ENCODE results near the gene INA. TPM values are rescaled to one million over a fixed set of nuclear protein-coding genes. Genes with fewer than 3 reads are reported as not detected.

Gene INA
- total RNA-seq, 2 donors from 2014 or later = 0.44 to 1.4 TPM

DNA sequence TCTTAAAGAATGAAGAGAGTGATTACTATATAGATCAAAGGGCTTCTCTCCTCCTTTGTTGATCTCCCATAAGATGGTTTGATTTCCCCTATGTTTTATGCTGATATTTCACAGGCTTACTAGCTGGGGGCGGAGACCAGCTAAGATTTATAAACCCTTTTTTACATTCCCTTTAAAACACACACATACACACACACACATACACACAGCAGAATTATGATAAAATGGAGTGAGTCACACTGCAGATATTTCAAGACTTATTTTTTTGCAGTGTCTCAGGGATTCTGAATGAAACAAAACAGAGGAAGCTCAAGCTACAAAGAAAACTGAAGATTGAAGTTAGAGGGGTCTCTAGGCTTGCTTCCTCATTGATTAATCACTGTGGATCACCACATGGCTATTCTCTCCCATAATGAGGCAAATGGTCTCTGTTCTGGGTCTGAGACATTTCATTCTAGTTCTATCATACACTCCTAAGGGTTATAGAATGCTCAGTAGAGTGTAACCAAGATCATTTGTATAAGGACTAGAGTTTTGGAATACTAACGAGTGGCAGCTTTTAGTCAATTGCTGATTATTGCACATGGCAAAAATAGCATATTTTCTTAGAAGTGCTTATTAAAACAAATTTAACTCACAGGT, 18.6 kb downstream of the INA start:
- intact Hi-C loops (cut with DNase I) = no loop called here
- TF ChIP-seq, protein P1, sequence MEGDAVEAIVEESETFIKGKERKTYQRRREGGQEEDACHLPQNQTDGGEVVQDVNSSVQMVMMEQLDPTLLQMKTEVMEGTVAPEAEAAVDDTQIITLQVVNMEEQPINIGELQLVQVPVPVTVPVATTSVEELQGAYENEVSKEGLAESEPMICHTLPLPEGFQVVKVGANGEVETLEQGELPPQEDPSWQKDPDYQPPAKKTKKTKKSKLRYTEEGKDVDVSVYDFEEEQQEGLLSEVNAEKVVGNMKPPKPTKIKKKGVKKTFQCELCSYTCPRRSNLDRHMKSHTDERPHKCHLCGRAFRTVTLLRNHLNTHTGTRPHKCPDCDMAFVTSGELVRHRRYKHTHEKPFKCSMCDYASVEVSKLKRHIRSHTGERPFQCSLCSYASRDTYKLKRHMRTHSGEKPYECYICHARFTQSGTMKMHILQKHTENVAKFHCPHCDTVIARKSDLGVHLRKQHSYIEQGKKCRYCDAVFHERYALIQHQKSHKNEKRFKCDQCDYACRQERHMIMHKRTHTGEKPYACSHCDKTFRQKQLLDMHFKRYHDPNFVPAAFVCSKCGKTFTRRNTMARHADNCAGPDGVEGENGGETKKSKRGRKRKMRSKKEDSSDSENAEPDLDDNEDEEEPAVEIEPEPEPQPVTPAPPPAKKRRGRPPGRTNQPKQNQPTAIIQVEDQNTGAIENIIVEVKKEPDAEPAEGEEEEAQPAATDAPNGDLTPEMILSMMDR (IDR thresholded peaks at IDR 0.05) = no peak
- H3K9ac ChIP-seq (ENCODE audit: low read depth in 2 of 2, low read length in 2 of 2) = no peak overlapping the region
- no peaks in the 10 kb centered on the region for H3K4me1 ChIP-seq
- H3K36me3 ChIP-seq = no peaks in the 10 kb centered on the region
- H3K9me3 ChIP-seq = no peaks in the 10 kb centered on the region
- no peak overlapping the region for H3K27ac ChIP-seq
- no peak overlapping the region for H3K4me3 ChIP-seq
- H3K27me3 ChIP-seq = no peaks in the 10 kb centered on the region
- DNase-seq = no peak

DNA sequence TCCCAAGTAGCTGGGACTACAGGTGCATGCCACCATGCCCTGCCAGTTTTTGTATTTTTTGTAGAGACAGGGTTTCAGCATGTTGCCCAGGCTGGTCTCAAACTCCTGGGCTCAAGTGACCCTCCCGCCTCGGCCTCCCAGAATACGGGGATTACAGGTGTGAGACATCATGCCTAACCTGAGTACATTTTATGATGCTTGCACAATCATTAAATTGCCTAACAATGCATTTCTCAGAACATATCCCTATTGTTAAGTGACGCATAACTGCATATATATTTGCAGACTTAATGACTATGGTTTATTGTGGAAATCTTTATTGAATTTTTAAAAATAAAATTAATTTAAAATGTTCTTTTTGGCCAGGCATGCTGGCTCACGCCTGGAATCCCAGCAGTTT, 30.7 kb downstream of the INA start:
- no peaks in the 10 kb centered on the region for H3K36me3 ChIP-seq
- intact Hi-C loops (cut with DNase I) = no loop called here
- TF ChIP-seq, protein P1 (IDR thresholded peaks at IDR 0.05) = no peak

DNA sequence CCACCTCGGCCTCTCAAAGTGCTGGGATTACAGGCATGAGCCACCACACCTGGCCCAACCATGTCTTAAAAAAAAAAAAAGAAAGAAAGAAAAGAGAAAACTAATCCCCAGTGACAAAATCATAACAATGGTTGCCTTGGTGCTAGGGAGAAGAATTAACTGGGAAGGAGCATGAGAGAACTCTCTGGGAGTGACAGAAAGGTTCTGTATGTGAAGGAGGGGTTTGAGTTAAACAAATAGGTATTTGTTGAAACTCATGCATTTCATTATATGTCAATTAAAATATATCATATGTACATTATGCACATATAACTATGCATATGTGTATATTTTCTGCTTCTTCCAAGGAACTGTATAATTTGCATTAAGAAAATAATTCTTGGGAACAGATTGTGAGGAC, 33.3 kb downstream of the INA start:
- intact Hi-C loops (cut with DNase I) = no loop called here
- Histone ChIP-seq H3K4me3 (no peak overlapping the region), H3K27me3 (no peaks in the 10 kb centered on the region), H3K4me1 (no peaks in the 10 kb centered on the region), H3K9me3 (no peaks in the 10 kb centered on the region), H3K36me3 (no peaks in the 10 kb centered on the region), H3K9ac (ENCODE audit: low read depth in 2 of 2, low read length in 2 of 2) (no peak overlapping the region), H3K27ac (no peak overlapping the region)
- TF ChIP-seq, protein P1 (IDR thresholded peaks at IDR 0.05) = no peak
- DNase-seq = no peak

More for the DNA sequence above, 30.7 kb downstream of the INA start:
- H3K9me3 ChIP-seq = no peaks in the 10 kb centered on the region
- H3K4me1 ChIP-seq = no peaks in the 10 kb centered on the region
- no peaks in the 10 kb centered on the region for H3K27me3 ChIP-seq
- no peak overlapping the region for H3K27ac ChIP-seq
- no peak for DNase-seq
- no peak overlapping the region for H3K4me3 ChIP-seq
- H3K9ac ChIP-seq (ENCODE audit: low read depth in 2 of 2, low read length in 2 of 2) = no peak overlapping the region

DNA sequence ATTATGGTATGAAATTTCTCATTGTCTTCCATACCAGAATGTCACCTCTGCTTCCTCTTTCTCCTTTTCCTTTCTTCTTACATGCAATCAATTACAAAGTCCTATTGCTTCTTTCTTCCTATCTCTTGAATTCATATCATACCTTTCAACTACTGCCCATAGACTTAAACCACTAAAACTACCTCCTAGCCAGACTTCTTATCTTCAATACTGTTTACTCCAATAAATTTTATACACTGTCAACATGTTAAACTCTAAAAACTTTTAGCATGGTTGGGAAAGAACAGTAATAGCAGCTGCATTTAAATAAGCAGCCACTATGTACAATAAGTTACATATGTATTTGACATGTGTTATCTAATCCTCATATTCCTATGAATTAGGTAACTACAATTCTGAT, 39.1 kb downstream of the INA start:
- intact Hi-C loops (cut with DNase I) = no loop called here
- H3K4me3 ChIP-seq = no peak overlapping the region
- no peaks in the 10 kb centered on the region for H3K4me1 ChIP-seq
- H3K27me3 ChIP-seq = no peaks in the 10 kb centered on the region
- H3K9me3 ChIP-seq = no peaks in the 10 kb centered on the region
- no peak overlapping the region for H3K9ac ChIP-seq (ENCODE audit: low read depth in 2 of 2, low read length in 2 of 2)
- no peaks in the 10 kb centered on the region for H3K36me3 ChIP-seq
- DNase-seq = no peak
- no peak overlapping the region for H3K27ac ChIP-seq
- TF ChIP-seq, protein P1 (IDR thresholded peaks at IDR 0.05) = no peak

DNA sequence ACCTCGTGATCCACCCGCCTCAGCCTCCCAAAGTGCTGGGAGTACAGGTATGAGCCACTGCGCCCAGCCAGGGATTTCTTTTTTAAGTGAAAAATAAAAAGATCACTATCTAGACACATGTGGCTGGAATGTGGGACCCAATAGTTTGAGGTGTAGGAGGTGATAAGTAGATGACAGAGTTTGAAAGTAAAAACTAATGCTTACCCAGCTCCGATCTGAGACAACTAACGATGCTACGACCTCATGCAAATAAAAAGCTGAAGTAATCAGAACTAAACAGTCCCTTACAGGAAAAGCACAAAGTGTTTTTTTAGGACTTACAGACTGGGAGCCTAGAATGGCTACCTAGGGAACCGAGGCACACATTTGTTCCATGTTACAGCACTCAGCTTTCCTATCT, 51.0 kb downstream of the INA start:
- no peaks in the 10 kb centered on the region for H3K4me1 ChIP-seq
- H3K4me3 ChIP-seq = no peak overlapping the region
- no peaks in the 10 kb centered on the region for H3K27me3 ChIP-seq
- no peaks in the 10 kb centered on the region for H3K9me3 ChIP-seq
- H3K36me3 ChIP-seq = no peaks in the 10 kb centered on the region
- no peak overlapping the region for H3K9ac ChIP-seq (ENCODE audit: low read depth in 2 of 2, low read length in 2 of 2)
- DNase-seq = no peak
- TF ChIP-seq, protein P1 (IDR thresholded peaks at IDR 0.05) = no peak
- H3K27ac ChIP-seq = no peak overlapping the region
- intact Hi-C loops (cut with DNase I) = no loop called here

Measured in colonic mucosa (tissue), 4 donors.